Measurements from ENCODE around the gene GPX8. TPM values are rescaled to one million over a fixed set of nuclear protein-coding genes. Genes with fewer than 3 reads are reported as not detected.

GPX8 gene
- total RNA-seq, 1 donor from 2014 or later: 10.8 TPM

DNA sequence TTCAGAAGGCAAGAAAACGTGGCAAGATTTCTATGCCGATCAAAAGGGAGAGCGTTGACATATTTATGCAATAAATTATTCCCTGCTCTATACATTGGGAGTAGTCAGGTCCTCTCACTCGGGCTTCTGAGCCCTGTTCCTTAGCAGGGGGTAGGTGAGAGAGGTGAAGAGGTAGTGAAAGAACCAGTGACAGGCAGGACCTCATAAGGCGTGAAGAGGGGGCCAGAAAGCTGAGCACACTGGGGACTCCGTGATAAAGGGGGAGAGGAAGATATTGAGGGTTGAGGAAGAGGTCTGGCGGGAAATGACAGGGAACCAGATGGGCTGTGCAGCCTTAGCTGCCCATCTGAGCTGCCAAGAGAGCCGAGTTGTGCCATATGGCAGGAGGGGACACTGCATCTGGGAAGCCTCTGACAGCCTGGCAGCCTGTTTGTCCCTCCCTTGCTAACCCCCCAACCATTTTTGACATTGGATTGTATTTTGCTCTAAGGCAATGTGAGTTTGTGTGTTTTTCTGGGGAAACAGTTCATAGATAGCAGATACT lies 13.8 kb downstream of the GPX8 start:
- ATAC-seq (no peak), DNase-seq (no peak)
- no peaks in the 10 kb centered on the region for H3K36me3 ChIP-seq
- intact Hi-C loops (cut with DNase I): no loop called here
- TF ChIP-seq, protein P1, sequence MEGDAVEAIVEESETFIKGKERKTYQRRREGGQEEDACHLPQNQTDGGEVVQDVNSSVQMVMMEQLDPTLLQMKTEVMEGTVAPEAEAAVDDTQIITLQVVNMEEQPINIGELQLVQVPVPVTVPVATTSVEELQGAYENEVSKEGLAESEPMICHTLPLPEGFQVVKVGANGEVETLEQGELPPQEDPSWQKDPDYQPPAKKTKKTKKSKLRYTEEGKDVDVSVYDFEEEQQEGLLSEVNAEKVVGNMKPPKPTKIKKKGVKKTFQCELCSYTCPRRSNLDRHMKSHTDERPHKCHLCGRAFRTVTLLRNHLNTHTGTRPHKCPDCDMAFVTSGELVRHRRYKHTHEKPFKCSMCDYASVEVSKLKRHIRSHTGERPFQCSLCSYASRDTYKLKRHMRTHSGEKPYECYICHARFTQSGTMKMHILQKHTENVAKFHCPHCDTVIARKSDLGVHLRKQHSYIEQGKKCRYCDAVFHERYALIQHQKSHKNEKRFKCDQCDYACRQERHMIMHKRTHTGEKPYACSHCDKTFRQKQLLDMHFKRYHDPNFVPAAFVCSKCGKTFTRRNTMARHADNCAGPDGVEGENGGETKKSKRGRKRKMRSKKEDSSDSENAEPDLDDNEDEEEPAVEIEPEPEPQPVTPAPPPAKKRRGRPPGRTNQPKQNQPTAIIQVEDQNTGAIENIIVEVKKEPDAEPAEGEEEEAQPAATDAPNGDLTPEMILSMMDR (IDR thresholded peaks at IDR 0.05): no peak
- H3K4me3 ChIP-seq: peak overlapping the region; percentile 54
- H3K27ac ChIP-seq: no peak overlapping the region
- no peaks in the 10 kb centered on the region for H3K9me3 ChIP-seq
- peaks cover 33% of the 10 kb centered on the region for H3K4me1 ChIP-seq
- peaks cover 62% of the 10 kb centered on the region for H3K27me3 ChIP-seq (ENCODE audit: low read depth)

DNA sequence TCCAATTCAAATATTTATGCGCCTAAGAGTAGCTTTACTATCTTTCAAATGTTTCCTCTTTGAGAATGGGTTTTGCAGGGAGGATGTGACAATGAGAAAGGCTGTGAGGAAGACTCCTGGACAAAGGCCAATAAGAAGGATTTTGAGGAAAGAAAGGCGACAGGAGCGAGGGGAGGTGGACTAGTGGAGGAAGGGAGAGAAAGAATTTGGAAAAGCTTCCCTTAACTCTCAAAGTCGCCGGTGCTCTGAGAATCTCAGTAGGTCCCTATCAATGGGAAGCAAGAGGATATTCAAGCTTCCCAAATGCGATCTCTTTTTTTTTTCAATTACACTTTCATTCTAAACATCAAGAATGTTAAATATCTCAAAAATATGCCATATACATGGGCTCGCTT lies 15.8 kb downstream of the GPX8 start:
- TF ChIP-seq, protein P1 (IDR thresholded peaks at IDR 0.05): no peak
- no peaks in the 10 kb centered on the region for H3K9me3 ChIP-seq
- peak overlapping the region; percentile 25 for H3K4me3 ChIP-seq
- intact Hi-C loops (cut with DNase I): no loop called here
- peaks cover 67% of the 10 kb centered on the region for H3K27me3 ChIP-seq (ENCODE audit: low read depth)
- H3K4me1 ChIP-seq: peaks cover 33% of the 10 kb centered on the region
- DNase-seq (no peak), ATAC-seq (no peak)
- H3K27ac ChIP-seq: no peak overlapping the region
- H3K36me3 ChIP-seq: no peaks in the 10 kb centered on the region

DNA sequence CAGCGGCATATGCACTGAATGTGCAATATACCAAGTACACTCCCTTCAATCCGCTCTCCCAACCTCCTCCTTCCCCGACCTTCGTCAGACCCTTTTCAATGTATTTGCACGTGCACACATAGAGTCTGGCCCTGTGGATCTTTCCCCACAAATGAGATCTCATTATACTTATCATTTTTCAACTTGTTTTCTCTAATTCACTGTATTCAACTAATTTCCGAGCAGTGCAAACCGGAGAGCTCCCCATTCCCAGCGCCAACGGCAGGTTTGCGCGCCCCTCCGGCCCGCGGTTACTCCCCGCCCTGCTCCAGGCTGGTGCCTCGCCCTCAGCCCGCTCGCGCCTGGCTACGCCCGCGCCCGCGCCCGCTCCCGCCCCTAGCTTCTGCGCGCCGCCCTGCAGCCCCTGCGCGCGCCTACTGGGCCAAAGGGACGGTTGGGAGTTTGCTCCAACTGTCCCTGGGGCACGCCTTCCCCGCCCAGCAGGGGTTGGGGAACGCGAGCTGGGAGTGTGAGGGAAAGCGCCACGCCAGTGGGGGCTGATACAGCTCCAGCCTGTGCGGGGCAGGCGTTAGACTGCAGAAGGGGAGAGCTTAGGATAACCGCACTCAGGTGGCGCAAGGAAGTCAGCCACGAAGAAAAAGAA lies 16.3 kb downstream of the GPX8 start:
- intact Hi-C loops (cut with DNase I): no loop called here
- peak overlapping the region; percentile 25 for H3K4me3 ChIP-seq
- no peak overlapping the region for H3K27ac ChIP-seq
- H3K4me1 ChIP-seq: peaks cover 33% of the 10 kb centered on the region
- peak; percentile 52 for DNase-seq
- ATAC-seq: peak; percentile 32 to 66
- H3K27me3 ChIP-seq (ENCODE audit: low read depth): peaks cover 64% of the 10 kb centered on the region
- no peaks in the 10 kb centered on the region for H3K36me3 ChIP-seq
- no peaks in the 10 kb centered on the region for H3K9me3 ChIP-seq
- TF ChIP-seq, protein P1 (IDR thresholded peaks at IDR 0.05): peak; percentile 30

DNA sequence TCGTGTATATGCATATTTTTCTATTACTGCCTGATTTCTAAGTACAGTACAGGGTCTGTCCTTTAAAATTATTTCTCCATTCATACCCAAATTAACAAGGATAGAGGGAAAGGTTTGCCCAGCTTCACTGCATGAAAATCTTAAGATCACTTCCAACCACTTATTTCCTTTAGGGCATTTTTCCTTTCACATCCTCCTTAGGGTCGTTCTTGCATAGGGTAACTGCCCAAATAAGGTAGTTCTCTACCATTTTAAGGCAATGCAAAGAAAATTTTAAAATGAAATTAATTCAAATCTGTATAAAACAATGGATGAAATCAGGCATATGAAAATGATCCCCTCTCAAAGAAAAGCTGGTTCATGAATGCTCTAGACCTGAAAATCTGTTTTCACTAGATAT lies 17.1 kb downstream of the GPX8 start:
- Histone ChIP-seq H3K4me3 (no peak overlapping the region), H3K9me3 (no peaks in the 10 kb centered on the region), H3K27ac (no peak overlapping the region), H3K27me3 (ENCODE audit: low read depth) (peaks cover 60% of the 10 kb centered on the region), H3K4me1 (peaks cover 31% of the 10 kb centered on the region), H3K36me3 (no peaks in the 10 kb centered on the region)
- intact Hi-C loops (cut with DNase I): no loop called here
- DNase-seq: no peak
- ATAC-seq: no peak
- TF ChIP-seq, protein P1 (IDR thresholded peaks at IDR 0.05): no peak

DNA sequence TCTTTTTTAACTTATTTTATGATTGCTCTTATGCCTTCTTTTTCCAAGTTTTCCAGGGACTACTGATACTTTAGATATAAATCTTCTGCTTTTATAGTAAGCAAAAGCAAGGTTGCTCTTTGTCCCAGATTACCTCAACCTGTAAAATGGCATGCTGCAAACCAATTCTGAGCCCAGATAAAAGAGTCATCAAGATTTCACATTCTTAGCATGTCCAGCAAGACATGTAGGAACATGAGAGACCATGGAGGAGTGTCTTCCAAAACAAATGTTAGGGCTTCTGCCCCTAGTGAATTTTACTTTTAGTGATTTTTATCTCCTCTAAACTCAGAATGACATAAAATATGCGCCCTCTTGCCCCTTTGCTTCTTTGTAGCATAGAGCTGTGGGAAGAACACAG lies 20.0 kb downstream of the GPX8 start:
- no peaks in the 10 kb centered on the region for H3K9me3 ChIP-seq
- no peaks in the 10 kb centered on the region for H3K36me3 ChIP-seq
- DNase-seq (no peak), ATAC-seq (no peak)
- H3K27me3 ChIP-seq (ENCODE audit: low read depth): peaks cover 56% of the 10 kb centered on the region
- intact Hi-C loops (cut with DNase I): no loop called here
- H3K4me3 ChIP-seq: no peak overlapping the region
- H3K27ac ChIP-seq: no peak overlapping the region
- TF ChIP-seq, protein P1 (IDR thresholded peaks at IDR 0.05): no peak
- peaks cover 14% of the 10 kb centered on the region for H3K4me1 ChIP-seq

All from lower lobe of right lung (tissue), 2 donors.